PC-3 (cell line): ENCODE results near the gene ARHGAP40. TPM values are rescaled to one million over a fixed set of nuclear protein-coding genes. Genes with fewer than 3 reads are reported as not detected.

Source experiments
- ATAC-seq: fragments of 200-7000 bp; cut with Tn5 transposase; 2 replicates; pipeline ENCODE4 v1.9.1; 2020; ENCODE audit warnings: mild to moderate bottlenecking, moderate library complexity
- BruUV-seq: library from RNA; stranded (reverse); fragments of 400-500 nt; replicated peaks from 2 replicates; lab custom pipeline; 2021; lab: Mats Ljungman, UMichigan
- CTCF ChIA-PET: fragments of 300-600 bp; sonication (Branson Sonifier 250); formaldehyde crosslinking; loops from one replicate; lab custom pipeline; 2022; ENCODE audit warnings: antibody characterized with exemption; lab: Charles Lee
- POLR2A ChIA-PET: fragments of 300-600 bp; sonication (Branson Sonifier 250); formaldehyde crosslinking; loops from one replicate; lab custom pipeline; 2022; ENCODE audit warnings: antibody characterized with exemption; ENCODE audit not compliant: unreplicated experiment; lab: Charles Lee
- DNase-seq: peaks from one replicate; pipeline ENCODE4 v3.0.0-alpha.2; 2015
- H2AFZ ChIP-seq: fragments of 300-600 bp; sonication (generic); 2 replicates; pipeline ENCODE4 v1.6.0; 2016; ENCODE audit warnings: antibody characterized with exemption, low read length
- H3F3A ChIP-seq: fragments of 300-600 bp; sonication (generic); one replicate; pipeline ENCODE4 v1.6.0; 2017; ENCODE audit warnings: antibody characterized with exemption, low read length, control low read depth, mild to moderate bottlenecking; ENCODE audit not compliant: unreplicated experiment
- H3K27ac ChIP-seq: fragments of 300-600 bp; sonication (generic); 2 replicates; pipeline ENCODE4 v1.5.1; 2016; ENCODE audit warnings: mild to moderate bottlenecking, low read length
- H3K27me3 ChIP-seq: fragments of 300-600 bp; sonication (generic); 2 replicates; pipeline ENCODE4 v1.6.1; 2016; ENCODE audit warnings: low read length, mixed read lengths
- H3K36me3 ChIP-seq: fragments of 300-600 bp; sonication (generic); 2 replicates; pipeline ENCODE4 v1.6.1; 2016; ENCODE audit warnings: low read depth, mixed run types, low read length, mixed read lengths
- H3K4me1 ChIP-seq: fragments of 300-600 bp; sonication (generic); 2 replicates; pipeline ENCODE4 v1.5.1; 2016; ENCODE audit warnings: low read length; ENCODE audit not compliant: insufficient read depth
- H3K4me2 ChIP-seq: fragments of 300-600 bp; sonication (generic); 2 replicates; pipeline ENCODE4 v1.6.0; 2016; ENCODE audit warnings: low read length
- H3K4me3 ChIP-seq: fragments of 300-600 bp; sonication (generic); 2 replicates; pipeline ENCODE4 v1.5.1; 2016; ENCODE audit warnings: mild to moderate bottlenecking, low read length, mixed read lengths
- H3K79me2 ChIP-seq: fragments of 300-600 bp; sonication (generic); 2 replicates; pipeline ENCODE4 v1.6.1; 2017; ENCODE audit warnings: low read length, mixed read lengths
- H3K9ac ChIP-seq: fragments of 300-600 bp; sonication (generic); 2 replicates; pipeline ENCODE4 v1.6.0; 2016; ENCODE audit warnings: mild to moderate bottlenecking, low read length
- H3K9me2 ChIP-seq: fragments of 300-600 bp; sonication (generic); replicated peaks from 2 replicates; pipeline ENCODE4 v1.6.1; 2016; ENCODE audit warnings: mixed run types, low read length, mixed read lengths
- H3K9me3 ChIP-seq: fragments of 300-600 bp; sonication (generic); 2 replicates; pipeline ENCODE4 v1.6.1; 2016; ENCODE audit warnings: low read length, mixed read lengths
- H4K20me1 ChIP-seq: fragments of 300-600 bp; sonication (generic); 2 replicates; pipeline ENCODE4 v1.6.1; 2016; ENCODE audit warnings: low read length, mixed read lengths
- EZH2 ChIP-seq: fragments of 300-600 bp; sonication (generic); IDR thresholded peaks from one replicate; pipeline ENCODE4 v1.6.1; 2017; ENCODE audit warnings: antibody characterized with exemption, mild to moderate bottlenecking, low read length; ENCODE audit not compliant: unreplicated experiment
- EZH2phosphoT487 ChIP-seq: fragments of 300-600 bp; sonication (generic); IDR thresholded peaks from 2 replicates; pipeline ENCODE4 v1.6.1; 2018; ENCODE audit warnings: mild to moderate bottlenecking, antibody characterized with exemption, low read length, borderline replicate concordance
- intact Hi-C: fragments of 100-400 bp; cut with micrococcal nuclease; formaldehyde crosslinking; loops from 2 replicates; pipeline ENCODE4 v1.9.0; 2023
- total RNA-seq: library from RNA; depleted of rRNA; stranded (reverse); fragments of >200 nt; gene quantifications from 2 replicates; pipeline ENCODE4 v1.2.3, GENCODE V29; 2014
- TF ChIP-seq, protein P1 (sequence below): fragments of 300-600 bp; sonication (generic); conservative IDR thresholded peaks from 2 replicates; pipeline ENCODE4 v1.5.1; 2017; ENCODE audit warnings: antibody characterized with exemption, low read depth, mild to moderate bottlenecking, low read length

ARHGAP40 gene
- total RNA-seq, 1 experiment from 2014 or later = not detected

DNA sequence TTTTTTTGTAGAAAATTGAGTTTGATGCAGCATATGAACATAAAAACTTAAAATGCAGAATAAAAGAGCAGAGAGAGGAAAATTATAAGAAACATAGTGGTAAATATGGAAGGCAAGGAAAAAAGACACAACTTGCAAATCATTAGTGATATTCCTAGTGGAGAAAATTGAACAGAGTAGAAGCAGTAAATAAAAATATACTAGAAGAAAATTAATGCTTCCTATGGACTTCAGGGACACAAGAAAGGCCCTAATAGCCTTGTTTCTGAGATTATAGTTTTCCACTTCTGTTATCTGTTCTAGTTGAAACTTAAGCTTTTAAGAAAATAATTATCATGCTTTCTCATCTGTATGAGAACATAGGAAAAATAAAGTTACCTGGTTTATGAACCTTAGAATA is 46.2 kb upstream of the ARHGAP40 start:
- Histone ChIP-seq H4K20me1 (no peaks in the 10 kb centered on the region), H3K4me3 (no peak overlapping the region), H3K27me3 (no peaks in the 10 kb centered on the region), H3K79me2 (no peaks in the 10 kb centered on the region), H3K9me2 (no peaks in the 10 kb centered on the region), H3K27ac (no peak overlapping the region), H3K4me2 (no peak overlapping the region), H3K36me3 (peaks cover 58% of the 10 kb centered on the region), H3K9me3 (no peaks in the 10 kb centered on the region), H3F3A (no peaks in the 10 kb centered on the region), H2AFZ (no peak overlapping the region), H3K4me1 (no peaks in the 10 kb centered on the region), H3K9ac (no peak overlapping the region)
- DNase-seq = no peak
- ChIA-PET POLR2A (no interaction called here), CTCF (no interaction called here)
- BruUV-seq = no TSS peak
- intact Hi-C loops = no loop called here
- ATAC-seq = no peak
- TF ChIP-seq, protein P1, sequence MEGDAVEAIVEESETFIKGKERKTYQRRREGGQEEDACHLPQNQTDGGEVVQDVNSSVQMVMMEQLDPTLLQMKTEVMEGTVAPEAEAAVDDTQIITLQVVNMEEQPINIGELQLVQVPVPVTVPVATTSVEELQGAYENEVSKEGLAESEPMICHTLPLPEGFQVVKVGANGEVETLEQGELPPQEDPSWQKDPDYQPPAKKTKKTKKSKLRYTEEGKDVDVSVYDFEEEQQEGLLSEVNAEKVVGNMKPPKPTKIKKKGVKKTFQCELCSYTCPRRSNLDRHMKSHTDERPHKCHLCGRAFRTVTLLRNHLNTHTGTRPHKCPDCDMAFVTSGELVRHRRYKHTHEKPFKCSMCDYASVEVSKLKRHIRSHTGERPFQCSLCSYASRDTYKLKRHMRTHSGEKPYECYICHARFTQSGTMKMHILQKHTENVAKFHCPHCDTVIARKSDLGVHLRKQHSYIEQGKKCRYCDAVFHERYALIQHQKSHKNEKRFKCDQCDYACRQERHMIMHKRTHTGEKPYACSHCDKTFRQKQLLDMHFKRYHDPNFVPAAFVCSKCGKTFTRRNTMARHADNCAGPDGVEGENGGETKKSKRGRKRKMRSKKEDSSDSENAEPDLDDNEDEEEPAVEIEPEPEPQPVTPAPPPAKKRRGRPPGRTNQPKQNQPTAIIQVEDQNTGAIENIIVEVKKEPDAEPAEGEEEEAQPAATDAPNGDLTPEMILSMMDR = no peak
- no peak for TF ChIP-seq EZH2
- no peak for TF ChIP-seq EZH2phosphoT487

- no peaks in the 10 kb centered on the region for H3K9me2 ChIP-seq
- TF ChIP-seq, protein P1 = no peak
- TF ChIP-seq EZH2phosphoT487 = no peak
- TF ChIP-seq EZH2 = no peak
- BruUV-seq = no TSS peak
- H2AFZ ChIP-seq = no peak overlapping the region
- no peaks in the 10 kb centered on the region for H3K4me1 ChIP-seq
- intact Hi-C loops = no loop called here
- no peak overlapping the region for H3K9ac ChIP-seq
- H3K36me3 ChIP-seq = peaks cover 47% of the 10 kb centered on the region
- ATAC-seq (no peak), DNase-seq (no peak)
- H3K4me2 ChIP-seq = no peak overlapping the region
- no peaks in the 10 kb centered on the region for H3F3A ChIP-seq
- POLR2A ChIA-PET = no interaction called here
- H4K20me1 ChIP-seq = no peaks in the 10 kb centered on the region
- no peak overlapping the region for H3K4me3 ChIP-seq
- H3K27ac ChIP-seq = no peak overlapping the region
- no peaks in the 10 kb centered on the region for H3K9me3 ChIP-seq
- CTCF ChIA-PET = no interaction called here
- H3K27me3 ChIP-seq = no peaks in the 10 kb centered on the region
- H3K79me2 ChIP-seq = no peaks in the 10 kb centered on the region
Measured at GRCh38 chr20:38557174-38557573, 44.4 kb upstream of the ARHGAP40 start.

GRCh38 chr20:38558596-38559360 is 42.8 kb upstream of the ARHGAP40 start:
- Histone ChIP-seq H3K4me3 (no peak overlapping the region), H2AFZ (no peak overlapping the region), H3K27ac (no peak overlapping the region), H3K4me1 (no peaks in the 10 kb centered on the region), H3K36me3 (peaks cover 37% of the 10 kb centered on the region), H3K79me2 (no peaks in the 10 kb centered on the region), H3K4me2 (no peak overlapping the region), H3K9ac (no peak overlapping the region), H3K9me3 (no peaks in the 10 kb centered on the region), H3F3A (no peaks in the 10 kb centered on the region), H4K20me1 (no peaks in the 10 kb centered on the region), H3K9me2 (no peaks in the 10 kb centered on the region), H3K27me3 (no peaks in the 10 kb centered on the region)
- POLR2A ChIA-PET = no interaction called here
- no TSS peak for BruUV-seq
- intact Hi-C loops = no loop called here
- no peak for ATAC-seq
- no peak for TF ChIP-seq EZH2
- TF ChIP-seq, protein P1 = no peak
- TF ChIP-seq EZH2phosphoT487 = no peak
- CTCF ChIA-PET = no interaction called here
- DNase-seq = no peak
